Stimulated activated CD8-positive, alpha-beta memory T cell treated with anti-CD3 and anti-CD28 coated beads, Interleukin-2, amount 100 ng/mL, for 48 hours (primary cell): ENCODE measurements around the gene KSR1.

Source experiments
- DNase-seq, 2 donors: peaks; one replicate each; pipeline ENCODE4 v3.0.0-alpha.2; 2020; ENCODE audit warnings: low read depth in 2 of 2

Gene KSR1

DNA sequence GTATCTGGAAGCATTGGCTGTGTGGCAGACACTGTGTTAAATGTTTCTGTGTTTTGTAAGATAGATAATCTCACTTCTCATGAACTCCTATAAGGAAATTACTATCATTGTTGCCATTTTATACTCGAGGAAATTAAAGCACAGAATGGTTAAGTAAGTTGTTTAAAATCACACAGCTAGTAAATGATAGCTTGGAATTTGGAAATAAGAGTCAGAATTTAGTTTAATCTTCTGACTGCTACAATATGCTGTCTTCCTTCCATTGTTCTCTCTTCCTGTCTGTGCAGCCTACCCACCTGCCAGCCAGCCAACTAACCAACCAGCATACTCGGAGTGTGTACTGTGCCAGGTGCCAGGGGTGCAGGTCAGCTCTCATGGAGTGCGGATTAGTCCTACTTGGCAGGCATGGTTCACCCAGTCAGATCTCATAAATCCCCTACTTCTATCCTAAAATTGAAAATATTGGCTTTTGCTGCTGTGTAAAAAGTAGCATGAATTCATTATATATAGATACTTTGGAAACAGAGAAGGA lies 94.8 kb downstream of the KSR1 start:
- no peak for DNase-seq

DNA sequence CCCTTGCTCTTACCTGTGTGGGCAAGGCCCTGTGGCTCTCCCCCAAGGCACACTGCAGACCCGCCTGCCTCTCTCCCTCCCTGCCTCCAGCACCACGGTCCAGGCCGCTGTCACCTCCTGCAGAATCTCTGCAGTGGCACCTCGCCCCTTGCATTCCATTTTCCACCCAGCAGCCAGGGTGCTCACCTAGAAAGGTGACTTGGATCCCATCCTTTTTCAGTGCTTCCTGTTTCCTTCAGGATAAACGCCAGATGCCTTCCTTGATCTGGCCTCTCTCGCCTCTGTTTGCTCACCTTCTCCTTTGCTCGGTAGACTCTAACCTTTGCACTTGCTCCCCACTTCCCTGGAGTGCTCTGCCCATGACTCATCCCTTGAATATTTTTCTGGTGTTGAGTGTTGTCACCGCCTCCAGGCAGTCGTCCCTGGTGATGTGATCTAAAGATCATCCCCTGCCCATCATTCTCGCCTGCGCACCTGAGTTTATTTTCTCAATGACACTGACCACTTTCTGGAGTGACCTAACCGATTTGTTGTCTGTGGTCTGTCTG lies 95.5 kb downstream of the KSR1 start:
- DNase-seq = no peak

DNA sequence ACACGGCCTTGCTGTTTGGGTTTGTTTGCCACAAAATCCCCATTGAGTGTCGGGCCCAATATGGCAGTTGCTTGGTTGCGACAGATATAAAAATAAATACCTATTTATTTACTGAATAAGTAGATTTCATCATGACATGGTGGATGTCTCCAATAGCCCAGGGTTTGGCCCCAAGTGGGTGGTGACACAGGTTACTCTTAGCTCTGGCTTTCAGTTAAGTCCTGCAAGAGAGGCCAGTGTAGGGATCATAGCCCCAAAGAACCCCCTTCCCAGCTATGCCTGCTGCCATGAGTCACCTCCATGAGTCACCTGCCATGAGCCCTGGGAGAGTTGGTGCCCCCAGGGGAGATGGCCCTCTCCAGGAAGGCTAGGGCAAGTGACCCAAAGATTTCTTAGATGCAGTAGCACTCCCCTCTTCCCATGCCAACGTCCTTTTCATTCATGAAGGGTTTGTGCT lies 96.1 kb downstream of the KSR1 start:
- DNase-seq = no peak

DNA sequence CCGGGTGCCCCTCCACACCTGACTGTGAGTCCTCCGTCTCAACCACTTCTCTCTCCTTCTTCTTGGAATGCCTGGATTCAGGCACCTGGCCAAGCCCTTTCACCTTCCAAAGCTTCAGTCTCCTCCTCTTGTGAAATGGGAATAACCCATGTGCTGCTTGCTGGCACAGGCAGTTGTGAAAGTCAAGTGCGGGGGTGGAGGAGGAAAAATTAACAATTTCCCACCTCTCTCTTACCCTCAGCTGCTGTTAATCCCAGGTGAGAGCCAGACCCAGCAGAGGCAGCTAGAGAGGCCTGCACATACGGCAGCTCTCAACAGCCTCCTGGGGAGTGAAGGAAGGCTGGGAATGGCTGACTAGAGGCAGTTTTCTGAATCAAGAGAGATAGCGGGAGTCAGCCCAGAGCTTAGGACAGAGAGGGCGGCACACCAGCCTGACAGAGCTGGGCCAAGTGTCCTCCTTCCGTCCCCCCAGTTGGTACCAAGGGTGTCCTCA lies 96.8 kb downstream of the KSR1 start:
- DNase-seq = no peak

DNA sequence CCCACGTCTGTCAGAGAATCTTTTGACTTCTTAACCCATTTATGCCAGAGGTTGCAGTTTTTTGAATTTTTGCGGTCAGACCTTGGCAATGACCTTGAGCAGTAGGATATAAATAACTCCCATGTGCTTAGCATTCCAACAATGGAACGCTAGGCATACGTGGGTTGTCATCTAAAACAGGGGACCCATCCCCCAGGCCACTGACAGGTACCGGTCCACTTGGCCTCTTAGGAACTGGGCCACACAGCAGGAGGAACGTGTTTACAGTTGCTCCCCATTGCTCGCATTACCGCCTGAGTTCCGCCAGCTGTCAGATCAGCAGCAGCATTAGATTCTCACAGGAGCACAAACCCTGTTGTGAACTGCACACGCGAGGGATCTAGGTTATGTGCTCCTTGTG lies 97.9 kb downstream of the KSR1 start:
- no peak for DNase-seq

DNA sequence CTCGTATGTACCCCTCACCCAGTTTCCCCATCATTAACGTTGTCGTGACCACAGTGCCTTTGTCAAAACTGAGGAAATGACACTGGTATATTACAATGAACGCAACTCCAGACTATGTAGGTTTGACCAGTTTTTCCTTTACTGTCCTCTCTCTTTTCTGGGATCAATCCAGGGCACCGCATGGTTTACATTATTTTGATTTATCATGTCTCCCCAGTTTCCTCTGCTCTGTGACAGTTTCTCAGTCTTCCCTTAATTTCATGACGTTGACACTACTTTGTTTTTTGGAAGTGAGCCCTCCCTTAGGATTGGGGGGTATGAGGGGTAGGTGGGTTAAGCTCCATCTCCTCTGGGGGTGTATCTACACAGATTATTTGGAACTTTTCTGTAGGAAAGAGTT lies 98.7 kb downstream of the KSR1 start:
- DNase-seq = no peak

DNA sequence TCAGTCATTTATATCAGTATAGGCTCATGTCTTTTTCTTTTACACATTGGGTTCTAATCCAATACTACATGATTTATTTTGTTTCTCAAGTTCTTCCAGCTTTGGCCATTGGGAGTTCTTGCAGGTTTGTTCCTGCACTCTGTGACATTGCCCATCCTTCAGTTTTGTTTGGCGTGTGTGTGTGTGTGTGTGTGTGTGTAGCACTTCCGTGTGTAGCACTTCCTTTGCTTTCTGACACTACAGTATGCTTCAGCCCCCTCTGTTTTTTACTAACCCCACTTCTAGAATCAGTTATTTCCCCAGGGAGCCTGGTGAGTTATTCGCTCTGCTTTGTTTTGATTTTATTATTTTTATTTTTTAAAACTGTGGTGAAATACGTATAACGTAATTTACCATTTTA lies 99.1 kb downstream of the KSR1 start:
- no peak for DNase-seq

DNA sequence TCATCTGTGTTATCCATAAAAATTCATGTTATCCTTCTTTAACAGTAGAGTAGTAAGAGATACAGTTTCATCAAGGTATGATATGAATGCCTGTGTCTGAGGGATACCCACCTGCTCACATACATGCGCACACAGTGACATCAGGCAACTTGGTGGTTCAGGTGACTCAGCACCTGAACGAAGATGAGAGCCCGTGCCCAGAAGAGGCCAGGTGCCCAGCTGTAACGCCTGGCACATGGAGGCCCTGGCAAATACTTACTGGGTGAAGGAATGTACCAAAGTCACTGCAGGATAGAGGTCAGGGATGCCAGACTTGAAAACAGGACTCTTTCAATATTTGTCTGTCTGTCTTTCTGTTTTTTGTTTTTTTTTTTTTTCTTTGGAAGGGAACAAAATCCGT lies 102.1 kb downstream of the KSR1 start:
- no peak for DNase-seq

DNA sequence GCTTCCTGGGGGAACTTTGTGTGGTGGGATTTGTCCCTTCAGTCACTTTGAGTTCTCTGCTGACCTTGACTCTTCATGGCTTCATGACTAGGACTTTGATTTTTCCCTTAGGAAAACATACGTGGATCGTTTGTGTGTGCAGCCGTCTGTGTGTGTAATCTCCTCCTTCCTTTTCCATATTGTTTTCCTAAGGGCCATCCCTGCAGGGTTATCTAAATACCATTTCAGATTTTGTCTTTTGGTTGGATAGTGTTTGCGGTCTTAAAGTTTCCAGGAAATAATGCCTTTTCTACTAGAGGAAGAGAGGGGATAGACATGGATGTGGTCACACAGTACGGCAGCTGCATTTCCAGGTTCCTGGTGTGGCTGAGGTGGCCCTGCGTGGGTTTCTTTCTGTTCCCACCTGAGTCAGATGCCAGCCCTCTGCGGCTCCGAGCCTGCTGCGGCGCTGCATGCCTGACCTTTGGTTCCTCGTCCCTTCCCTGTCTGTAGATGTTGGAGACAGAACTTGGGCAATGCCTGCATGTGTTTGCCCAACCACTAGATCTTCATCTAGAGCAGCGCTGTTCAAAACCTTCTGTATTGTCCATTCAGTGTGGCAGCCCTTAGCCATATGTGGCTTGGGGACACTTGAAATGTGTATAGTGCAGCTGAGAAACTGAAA lies 102.7 kb downstream of the KSR1 start:
- DNase-seq = no peak

DNA sequence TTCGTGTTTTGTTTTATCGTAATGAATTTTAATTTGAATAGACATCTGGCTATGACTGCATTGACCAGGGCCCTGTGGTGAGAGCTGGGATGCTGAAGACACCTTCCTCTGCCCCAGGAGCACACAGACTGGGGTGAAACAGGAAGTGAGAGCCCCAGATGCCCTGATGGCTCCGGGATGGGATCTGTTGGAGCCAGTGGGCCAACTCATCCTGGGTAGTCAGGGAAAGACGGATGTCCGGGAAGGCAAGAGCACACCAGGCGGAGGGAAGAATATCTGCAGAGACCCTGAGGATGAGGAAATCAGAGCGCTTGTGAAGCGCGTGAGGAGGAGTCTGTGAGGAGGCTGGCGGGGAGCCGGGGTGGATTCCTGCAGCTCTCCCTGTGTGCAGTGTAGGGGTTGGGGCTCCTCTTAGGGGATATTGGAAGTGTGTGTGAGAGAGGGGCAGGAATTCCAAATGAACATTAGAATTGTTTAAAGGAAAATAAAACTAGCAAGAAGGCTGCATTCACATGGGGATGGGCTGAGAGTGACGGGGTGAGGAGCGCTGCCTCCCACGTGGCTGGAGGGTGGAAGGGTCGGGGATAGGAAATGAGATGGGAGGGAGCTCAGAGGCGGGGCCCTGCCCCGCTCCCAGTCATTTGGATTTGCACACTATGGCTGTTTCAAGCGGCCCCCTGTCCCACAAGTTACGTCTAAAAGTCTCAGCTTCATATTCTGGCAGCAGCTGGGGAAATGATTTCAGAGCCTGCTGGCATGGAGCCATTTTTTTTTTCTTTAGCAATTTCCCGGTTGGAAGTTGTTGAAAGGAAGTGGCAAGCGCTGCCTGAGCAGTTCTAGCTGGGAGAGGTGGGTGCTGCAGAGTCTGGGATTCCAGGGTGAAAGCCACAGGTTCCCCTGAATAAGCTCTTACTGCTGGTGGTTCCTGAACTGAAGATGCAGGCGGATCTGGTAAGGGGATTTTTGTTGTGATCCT lies 103.5 kb downstream of the KSR1 start:
- DNase-seq = no peak

DNA sequence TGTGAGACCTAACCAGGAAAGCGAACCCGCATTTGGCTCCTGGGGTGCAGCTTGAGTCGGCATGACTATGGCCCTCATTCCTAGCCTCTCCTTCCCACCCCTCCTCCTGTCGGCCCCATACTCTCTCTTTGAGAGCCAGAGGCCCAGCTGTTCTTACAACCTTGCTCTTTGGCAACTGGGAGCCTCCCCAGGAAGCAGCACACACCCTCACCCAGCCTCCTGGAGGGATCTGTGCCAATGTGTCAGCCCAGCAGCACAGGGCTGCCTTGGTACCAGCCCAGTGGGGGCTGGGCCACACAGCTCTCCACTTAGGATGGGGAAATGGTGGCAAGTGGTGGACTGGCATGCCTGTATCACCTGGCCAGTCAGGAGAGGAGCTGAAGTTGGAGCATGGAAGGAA lies 104.4 kb downstream of the KSR1 start:
- no peak for DNase-seq

DNA sequence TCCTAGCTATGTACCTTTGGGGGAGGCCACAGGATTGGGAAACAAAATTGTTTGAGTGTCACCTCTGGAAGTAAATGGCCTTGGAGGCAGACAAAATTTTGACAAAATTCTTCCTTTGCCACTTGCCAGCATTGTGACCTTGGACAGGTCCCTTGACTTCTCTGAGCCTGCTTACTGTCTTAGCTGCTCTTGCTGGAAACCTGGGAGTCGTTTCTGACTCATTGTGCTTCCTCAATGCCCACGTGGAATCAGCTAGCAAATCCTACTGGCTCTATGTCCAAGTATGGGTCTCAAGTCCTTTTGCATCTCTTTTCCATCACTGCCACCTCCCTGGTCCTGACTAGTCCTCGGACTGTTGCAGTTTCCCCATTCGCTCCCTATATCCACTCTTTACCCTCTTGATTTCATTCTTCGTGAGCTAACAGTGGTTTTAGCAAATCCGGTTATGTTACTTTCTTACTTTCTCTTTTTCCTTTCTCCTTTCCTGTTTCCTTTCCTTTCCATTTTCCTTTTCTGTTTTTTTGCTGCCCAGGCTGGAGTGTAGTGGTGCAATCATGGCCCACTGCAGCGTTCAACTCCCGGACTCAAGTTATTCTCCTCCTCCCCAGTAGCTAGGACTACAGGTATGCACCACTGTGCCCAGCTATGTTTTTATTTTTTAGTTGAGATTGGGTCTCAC lies 106.7 kb downstream of the KSR1 start:
- DNase-seq = no peak

DNA sequence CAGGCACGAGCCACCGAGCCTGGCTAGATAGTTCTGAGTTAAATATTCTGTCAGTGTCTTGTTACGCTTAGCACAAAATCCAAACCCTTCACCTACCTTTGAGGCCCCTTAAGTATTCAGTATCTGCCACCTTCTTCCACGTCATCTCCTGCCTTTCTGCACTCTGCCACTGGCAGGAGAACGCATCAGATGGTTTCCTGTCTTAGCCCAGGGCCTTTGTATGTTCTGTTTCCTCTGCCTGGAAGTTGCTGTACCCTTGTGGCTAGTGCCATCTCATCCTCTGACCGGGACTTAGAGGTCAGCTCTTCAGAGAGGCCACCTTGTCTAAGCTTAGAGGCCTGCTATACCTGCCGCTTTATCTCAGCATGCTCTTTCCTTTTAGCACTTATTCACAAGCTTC lies 107.3 kb downstream of the KSR1 start:
- no peak for DNase-seq

DNA sequence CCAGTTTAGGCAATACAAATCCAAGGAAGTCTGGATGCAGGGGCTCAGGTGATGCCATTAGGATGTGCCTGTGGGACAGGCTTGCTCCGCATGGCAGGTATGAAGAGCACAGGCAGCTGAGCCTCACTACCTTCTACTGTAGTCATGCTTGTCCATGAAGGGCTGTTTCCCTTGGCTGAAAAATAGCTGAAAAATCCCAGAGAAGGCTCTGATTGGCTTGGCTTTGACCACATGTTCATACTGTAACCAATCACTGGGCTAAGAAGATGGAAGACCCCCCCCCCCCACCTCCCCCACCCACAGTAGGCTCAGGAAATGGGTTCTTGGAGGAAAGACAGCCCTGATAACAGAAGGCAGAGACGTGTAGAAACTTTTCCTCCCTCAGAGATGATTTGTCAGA lies 108.2 kb downstream of the KSR1 start:
- no peak for DNase-seq

DNA sequence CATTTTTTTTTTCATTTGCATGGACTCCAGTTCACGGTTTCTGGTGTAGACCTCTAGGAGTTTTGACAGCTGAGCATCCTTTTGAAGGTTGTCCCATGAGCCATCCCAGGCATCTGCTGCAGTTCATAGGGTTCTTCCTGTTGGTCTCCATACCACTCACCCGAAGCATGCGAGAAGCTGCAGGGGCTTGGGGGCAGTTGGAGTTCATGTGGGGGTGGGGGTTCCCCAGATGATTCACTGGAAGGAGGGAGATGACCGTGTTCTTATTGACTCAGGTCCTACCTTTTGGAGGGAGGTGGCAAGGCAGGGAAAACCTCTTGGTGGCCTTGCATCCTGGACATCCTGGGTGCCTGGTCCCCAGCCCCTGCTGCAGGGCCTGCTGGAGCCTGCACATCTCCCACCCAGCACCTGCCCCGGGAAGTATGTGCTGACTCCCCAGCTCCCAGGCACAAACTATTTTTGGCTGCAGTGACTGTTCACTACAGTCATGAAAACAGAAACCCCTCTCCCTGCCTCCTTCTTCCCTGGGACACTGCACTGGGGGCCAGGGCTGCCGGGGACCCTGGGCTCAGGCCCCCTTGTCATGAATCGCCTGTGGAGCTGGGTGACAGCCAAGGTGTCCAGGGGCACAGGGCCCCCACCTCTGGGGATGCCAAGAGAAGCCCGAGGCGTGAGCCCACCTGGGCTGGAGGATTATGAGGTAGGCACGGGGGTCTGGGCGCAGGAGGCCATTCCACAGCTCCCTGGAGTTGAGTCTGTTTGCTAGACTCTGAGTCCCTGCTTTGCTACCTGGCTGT lies 109.8 kb downstream of the KSR1 start:
- peak; percentile 34 to 57 for DNase-seq

DNA sequence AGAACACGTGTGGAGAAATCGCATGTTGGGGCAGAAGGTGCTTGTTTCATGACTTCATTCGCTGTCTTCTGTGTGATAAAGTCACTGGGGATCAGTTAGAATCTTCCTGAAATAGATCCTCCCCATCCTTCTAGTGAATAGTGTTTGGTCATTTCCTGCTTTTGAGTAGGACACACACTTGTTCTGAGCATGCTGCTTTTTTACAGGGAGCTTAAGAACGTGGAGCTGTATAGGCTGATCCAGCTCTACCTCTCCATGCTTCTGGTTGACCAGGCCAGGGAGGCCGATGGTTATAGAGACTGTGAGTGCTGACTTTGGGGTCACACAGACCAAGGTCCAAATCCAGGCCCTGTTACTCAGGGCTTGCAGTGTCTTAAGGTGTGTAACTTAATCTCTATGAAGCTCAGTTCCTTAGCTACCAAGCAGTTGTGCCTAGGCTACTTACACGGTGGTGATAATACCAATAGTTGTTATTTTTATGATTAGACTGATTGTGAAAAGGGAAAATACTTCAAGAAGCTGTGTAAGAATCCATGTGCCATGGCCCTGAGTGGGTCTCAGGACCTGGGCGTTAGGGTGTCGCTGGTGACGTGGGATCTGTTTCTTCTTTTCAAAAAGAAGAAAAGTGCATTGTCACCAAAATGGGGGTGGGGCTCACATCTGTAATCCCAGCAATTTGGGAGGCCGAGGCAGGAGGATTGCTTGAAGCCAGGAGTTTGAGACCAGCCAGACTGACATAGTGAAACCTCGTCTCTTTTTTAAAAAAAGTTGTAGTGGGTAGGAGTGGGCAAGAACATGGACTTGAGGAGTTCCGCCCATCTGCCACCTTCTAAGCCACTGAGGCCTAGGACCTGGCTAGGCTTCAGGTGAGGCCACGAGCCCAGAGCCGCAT lies 110.7 kb downstream of the KSR1 start:
- DNase-seq = no peak

DNA sequence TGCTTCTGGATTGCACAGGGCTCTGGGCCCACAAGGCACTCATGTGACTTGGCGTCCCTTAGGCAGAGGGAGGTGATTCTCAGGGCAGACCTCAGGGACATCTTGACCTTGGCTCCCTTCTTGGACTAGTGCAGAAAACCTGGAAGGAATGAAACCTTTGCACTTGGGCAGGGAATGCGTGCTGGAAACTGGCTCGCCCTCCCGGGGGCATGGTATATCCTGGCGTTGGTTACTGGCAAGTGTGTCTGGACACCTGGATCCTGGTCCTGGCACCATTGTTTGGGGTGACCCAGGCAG lies 111.3 kb downstream of the KSR1 start:
- no peak for DNase-seq

DNA sequence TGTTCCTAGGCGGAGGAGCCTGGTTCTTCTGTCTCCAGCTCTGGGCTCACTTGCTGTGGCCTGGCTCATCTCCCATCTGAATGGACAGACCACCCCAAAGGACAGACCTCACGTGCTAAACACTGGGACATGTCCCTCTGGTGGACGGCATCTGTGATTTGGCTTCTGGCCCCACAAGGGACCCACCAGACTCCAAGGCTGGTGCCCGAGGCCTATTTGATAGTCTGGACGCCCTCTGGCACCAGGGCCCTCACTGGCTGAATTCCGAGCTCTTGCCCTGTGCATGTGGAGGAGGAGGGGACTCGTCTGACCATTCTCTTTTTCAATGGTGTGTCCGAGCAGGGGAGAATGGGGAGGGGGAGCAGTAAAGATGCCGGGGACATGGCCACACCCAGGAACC lies 112.0 kb downstream of the KSR1 start:
- no peak for DNase-seq

DNA sequence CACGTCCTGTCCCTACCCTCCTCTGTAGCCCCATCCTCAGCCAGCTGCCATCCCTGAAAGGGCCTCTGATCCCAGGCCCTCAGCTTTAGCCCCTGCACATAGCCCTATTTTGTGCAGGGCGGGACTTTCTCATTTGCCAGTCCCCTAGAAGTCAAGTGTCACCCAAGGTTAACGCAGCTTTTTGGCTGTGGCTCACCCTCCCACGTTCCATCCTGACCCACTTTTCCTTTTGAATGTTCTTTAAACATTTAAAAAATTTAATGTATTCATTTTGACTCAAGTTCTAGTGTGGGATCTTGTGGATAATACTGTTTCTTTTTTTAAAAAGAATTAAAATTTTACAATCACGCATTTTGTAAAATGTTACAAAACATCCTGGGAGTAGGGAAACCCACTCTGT lies 112.6 kb downstream of the KSR1 start:
- DNase-seq = no peak

DNA sequence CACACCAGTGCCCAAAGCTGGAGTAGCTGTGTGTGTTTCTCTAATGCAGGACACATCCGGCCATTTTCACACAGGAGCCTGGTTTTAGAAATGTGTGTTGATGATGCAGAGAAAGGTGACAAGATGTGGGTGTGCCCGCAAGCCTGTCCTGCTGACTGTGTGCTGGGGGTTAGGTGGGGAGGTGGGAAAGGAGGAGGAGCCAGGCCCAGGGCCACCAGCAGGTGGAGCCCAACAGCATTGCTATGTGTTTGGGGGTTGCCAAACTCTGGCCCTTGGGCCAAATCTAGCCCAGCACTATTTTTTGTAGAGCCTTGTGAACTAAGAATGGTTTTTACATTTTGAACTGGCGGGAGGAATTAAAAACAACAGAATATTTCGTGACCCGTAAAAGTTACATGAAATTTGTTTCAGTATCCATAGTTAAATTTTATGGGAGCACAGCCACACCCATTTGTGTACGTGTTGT lies 113.0 kb downstream of the KSR1 start:
- peak; percentile 59 to 67 for DNase-seq
